Endothelial cell of umbilical vein (primary cell): ENCODE data around the gene LBX2. TPM values are rescaled to one million over a fixed set of nuclear protein-coding genes. Genes with fewer than 3 reads are reported as not detected.

Experiments
- BruUV-seq: library from RNA; stranded (reverse); fragments of 400-500 nt; replicated peaks from 2 replicates; lab custom pipeline; 2021; lab: Mats Ljungman, UMichigan
- CTCF ChIA-PET: fragments of 300-600, 350-600 bp; sonication (Branson Sonifier 250); formaldehyde crosslinking; loops from one replicate; lab custom pipeline; 2021; ENCODE audit warnings: antibody characterized with exemption, inconsistent platforms; lab: Charles Lee
- POLR2A ChIA-PET: fragments of 300-600, 350-600 bp; sonication (Branson Sonifier 250); formaldehyde crosslinking; loops from one replicate; lab custom pipeline; 2021; ENCODE audit warnings: antibody characterized with exemption, inconsistent platforms; lab: Charles Lee
- DNase-seq: peaks from one replicate; pipeline ENCODE4 v3.0.0-alpha.2; 2011; ENCODE audit warnings: low read depth, low spot score
- FAIRE-seq: peaks from 2 replicates; lab custom pipeline; 2011; peaks lifted over from hg19 to GRCh38; lab: Jason Lieb, UNC
- H2AFZ ChIP-seq: 2 replicates; pipeline ENCODE4 v1.6.0; 2012; ENCODE audit warnings: low read depth, low read length, control low read depth, inconsistent platforms
- H3K27ac ChIP-seq: 2 replicates; pipeline ENCODE4 v1.5.1; 2011; ENCODE audit warnings: low read depth, mild to moderate bottlenecking, control low read depth, low read length, moderate library complexity; ENCODE audit not compliant: insufficient read depth
- H3K27me3 ChIP-seq, 2 experiments: 2 replicates each; pipeline versions ENCODE4 v1.6.0 to v1.6.1; 2011; ENCODE audit warnings: low read length in 2 of 2, mixed read lengths in 1 of 2; ENCODE audit not compliant: control insufficient read depth in 2 of 2, insufficient read depth in 2 of 2
- H3K36me3 ChIP-seq, 2 experiments: 2 replicates in 1 of 2; 3 replicates in 1 of 2; pipeline ENCODE4 v1.5.1; 2011; ENCODE audit warnings: low read length in 2 of 2, mild to moderate bottlenecking in 1 of 2, moderate library complexity in 1 of 2; ENCODE audit not compliant: control insufficient read depth in 2 of 2, insufficient read depth in 2 of 2; ENCODE audit errors: extremely low read depth in 1 of 2
- H3K4me1 ChIP-seq: 3 replicates; pipeline ENCODE4 v1.5.1; 2011; ENCODE audit warnings: mild to moderate bottlenecking, low read length; ENCODE audit not compliant: control insufficient read depth, insufficient read depth; ENCODE audit errors: extremely low read depth
- H3K4me2 ChIP-seq: 2 replicates; pipeline ENCODE4 v1.6.1; 2011; ENCODE audit warnings: low read length, control low read depth, mixed read lengths; ENCODE audit not compliant: insufficient read depth
- H3K4me3 ChIP-seq, 3 experiments: fragments of 200-600 bp in 1 of 3; sonication (generic), shearing (Covaris generic) in 1 of 3; replicated peaks in 1 of 3; 2 replicates each; pipeline ENCODE4 v1.5.1; 2011 to 2016; ENCODE audit warnings: control low read depth in 3 of 3, low read length in 3 of 3, mild to moderate bottlenecking in 2 of 3, inconsistent platforms in 1 of 3, low read depth in 1 of 3, moderate library complexity in 1 of 3; ENCODE audit not compliant: insufficient read depth in 1 of 3
- H3K79me2 ChIP-seq: 2 replicates; pipeline ENCODE4 v1.6.0; 2012; ENCODE audit warnings: low read length, inconsistent platforms; ENCODE audit not compliant: control insufficient read depth, insufficient read depth
- H3K9ac ChIP-seq: replicated peaks from 2 replicates; pipeline ENCODE3; 2011; ENCODE audit warnings: low read length, control low read depth; ENCODE audit not compliant: insufficient read depth; ENCODE audit errors: extremely low read depth
- H3K9me1 ChIP-seq: replicated peaks from 3 replicates; pipeline ENCODE4 v1.6.0; 2011; ENCODE audit warnings: mild to moderate bottlenecking, low read length; ENCODE audit not compliant: control insufficient read depth, insufficient read depth; ENCODE audit errors: extremely low read depth
- H3K9me3 ChIP-seq: replicated peaks from 2 replicates; pipeline ENCODE4 v1.5.1; 2012; ENCODE audit warnings: low read length, inconsistent platforms; ENCODE audit not compliant: control insufficient read depth, insufficient read depth
- H4K20me1 ChIP-seq: replicated peaks from 2 replicates; pipeline ENCODE3; 2011; ENCODE audit warnings: mild to moderate bottlenecking, low read length; ENCODE audit not compliant: control insufficient read depth, insufficient read depth; ENCODE audit errors: extremely low read depth
- EZH2 ChIP-seq: IDR thresholded peaks from 2 replicates; pipeline ENCODE4 v1.6.1; 2012; ENCODE audit warnings: borderline replicate concordance, low read depth, mild to moderate bottlenecking, moderate library complexity, low read length, inconsistent platforms; ENCODE audit not compliant: severe bottlenecking
- FOS ChIP-seq: IDR thresholded peaks from 2 replicates; pipeline ENCODE4 v1.6.1; 2011; ENCODE audit warnings: mild to moderate bottlenecking, low read length, moderate library complexity, borderline replicate concordance; ENCODE audit not compliant: insufficient read depth
- GATA2 ChIP-seq: IDR thresholded peaks from 2 replicates; pipeline ENCODE4 v1.7.0; 2011; ENCODE audit warnings: low read depth, mild to moderate bottlenecking, moderate library complexity, mixed read lengths, low read length; ENCODE audit not compliant: insufficient read length, insufficient read depth
- JUN ChIP-seq: IDR thresholded peaks from 2 replicates; pipeline ENCODE4 v1.6.1; 2011; ENCODE audit warnings: borderline replicate concordance, low read depth; ENCODE audit not compliant: insufficient read length, insufficient read depth
- MYC ChIP-seq: IDR thresholded peaks from one replicate; pipeline ENCODE4 v1.6.1; 2011; ENCODE audit warnings: mild to moderate bottlenecking, low read depth, low read length
- POLR2A ChIP-seq: IDR thresholded peaks from 2 replicates; pipeline ENCODE4 v1.6.1; 2012; ENCODE audit warnings: low read depth, mild to moderate bottlenecking, control low read depth, low read length
- POLR2AphosphoS5 ChIP-seq: IDR thresholded peaks from 2 replicates; pipeline ENCODE4 v1.6.1; 2012; ENCODE audit warnings: low read depth, mild to moderate bottlenecking, control low read depth, low read length, moderate library complexity; ENCODE audit not compliant: insufficient read depth
- dilution Hi-C: fragments of 300-500 bp; cut with MboI; formaldehyde crosslinking; loops from one replicate; pipeline ENCODE4 v1.15.0; 2019; ENCODE audit warnings: low sequenced_read_pairs; ENCODE audit not compliant: extremely low pct_ligation_motif_present
- intact Hi-C: fragments of 100-400 bp; cut with micrococcal nuclease; formaldehyde crosslinking; loops from one replicate; pipeline ENCODE4 v1.10.0; 2022
- polyA plus RNA-seq, 4 experiments: library from polyadenylated mRNA; depleted of rRNA in 3 of 4; stranded (reverse) in 3 of 4; unstranded in 1 of 4; fragments of >200 nt; gene quantifications; 2 replicates each; pipeline versions ENCODE4 v1.2.1 to v1.2.3, GENCODE V29; 2011 to 2012; ENCODE audit warnings: missing spikeins in 1 of 4
- total RNA-seq: library from RNA; stranded (reverse); gene quantifications from 2 replicates; pipeline ENCODE4 v1.2.3, GENCODE V29; 2021
- TF ChIP-seq, protein P1 (sequence below), 2 donors: IDR thresholded peaks; 1 replicate in 1 of 2; 2 replicates in 1 of 2; pipeline ENCODE4 v1.5.1; 2011; ENCODE audit warnings: low read length in 2 of 2, mild to moderate bottlenecking in 2 of 2, moderate library complexity in 2 of 2, control low read depth in 1 of 2, inconsistent platforms in 1 of 2, low read depth in 1 of 2; ENCODE audit not compliant: insufficient read depth in 1 of 2; ENCODE audit errors: extremely low read depth in 1 of 2
- TF ChIP-seq, protein P2 (sequence below): IDR thresholded peaks from 2 replicates; pipeline ENCODE4 v1.6.1; 2011; ENCODE audit not compliant: insufficient read depth, insufficient read length

LBX2 gene
- total and polyA plus RNA-seq, 2 donors (not counting 3 experiments of a cell fraction or from before 2014, with no cell fraction given) = 2.8 to 3.8 TPM

DNA sequence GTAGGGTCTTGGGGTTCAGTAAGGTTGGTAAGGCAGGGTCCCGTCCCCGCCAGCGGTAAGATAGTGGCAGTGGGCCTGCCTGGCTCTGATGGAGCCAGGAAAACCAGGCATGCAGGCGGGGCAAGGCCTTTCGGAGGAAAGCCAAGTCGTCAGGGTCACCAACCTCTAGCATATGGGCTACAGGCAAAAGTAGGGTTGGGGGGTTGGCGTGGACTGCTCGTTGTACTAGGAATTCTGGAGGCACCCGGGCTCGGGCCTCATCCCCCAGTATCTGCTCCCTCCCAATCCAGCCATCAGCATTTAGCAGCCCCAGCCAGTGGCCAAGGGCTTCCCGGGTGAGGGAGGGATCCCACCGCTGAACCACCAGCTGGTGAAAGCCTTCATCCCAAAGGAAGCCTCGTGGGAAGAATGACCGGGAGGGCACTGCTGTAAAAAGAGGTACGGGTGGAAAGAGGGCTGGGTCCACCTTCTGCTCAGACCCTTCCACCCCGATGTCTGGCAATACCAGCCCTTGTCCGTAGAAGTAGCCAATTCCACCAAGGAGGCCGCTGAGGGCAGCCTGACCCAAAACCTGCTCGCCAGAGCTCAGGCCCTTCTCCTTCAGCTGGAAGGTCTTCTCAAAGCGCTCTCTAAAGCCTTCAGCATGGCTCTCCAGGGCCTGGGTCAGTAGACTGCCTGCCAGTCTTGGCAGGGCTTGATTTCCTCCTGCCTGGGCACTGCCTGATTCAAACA, 37.2 kb downstream of the LBX2 start:
- H3K27me3 ChIP-seq = no peaks in the 10 kb centered on the region
- H3K27ac ChIP-seq = no peak overlapping the region
- intact Hi-C loops (no loop called here), dilution Hi-C loops (no loop called here)
- H4K20me1 ChIP-seq = no peaks in the 10 kb centered on the region
- ChIA-PET POLR2A (no interaction called here), CTCF (interaction anchor here (0.6 to 1.5 kb wide), 5 partner anchors 12 to 125 kb away, joined by 4 to 8 read pairs (median 4); no protein-coding TSS in a partner anchor)
- H2AFZ ChIP-seq = no peak overlapping the region
- DNase-seq = no peak
- H3K79me2 ChIP-seq = peaks cover 17% of the 10 kb centered on the region
- H3K4me2 ChIP-seq = no peak overlapping the region
- no peaks in the 10 kb centered on the region for H3K9me1 ChIP-seq
- BruUV-seq = no TSS peak
- no peaks in the 10 kb centered on the region for H3K9me3 ChIP-seq
- peaks cover 15% of the 10 kb centered on the region for H3K4me1 ChIP-seq
- H3K36me3 ChIP-seq = peaks cover 0 to 12% of the 10 kb centered on the region in 2 experiments
- TF ChIP-seq FOS (no peak), POLR2A (no peak), EZH2 (no peak), JUN (no peak), MYC (no peak), GATA2 (no peak), POLR2AphosphoS5 (no peak)
- TF ChIP-seq, protein P1, sequence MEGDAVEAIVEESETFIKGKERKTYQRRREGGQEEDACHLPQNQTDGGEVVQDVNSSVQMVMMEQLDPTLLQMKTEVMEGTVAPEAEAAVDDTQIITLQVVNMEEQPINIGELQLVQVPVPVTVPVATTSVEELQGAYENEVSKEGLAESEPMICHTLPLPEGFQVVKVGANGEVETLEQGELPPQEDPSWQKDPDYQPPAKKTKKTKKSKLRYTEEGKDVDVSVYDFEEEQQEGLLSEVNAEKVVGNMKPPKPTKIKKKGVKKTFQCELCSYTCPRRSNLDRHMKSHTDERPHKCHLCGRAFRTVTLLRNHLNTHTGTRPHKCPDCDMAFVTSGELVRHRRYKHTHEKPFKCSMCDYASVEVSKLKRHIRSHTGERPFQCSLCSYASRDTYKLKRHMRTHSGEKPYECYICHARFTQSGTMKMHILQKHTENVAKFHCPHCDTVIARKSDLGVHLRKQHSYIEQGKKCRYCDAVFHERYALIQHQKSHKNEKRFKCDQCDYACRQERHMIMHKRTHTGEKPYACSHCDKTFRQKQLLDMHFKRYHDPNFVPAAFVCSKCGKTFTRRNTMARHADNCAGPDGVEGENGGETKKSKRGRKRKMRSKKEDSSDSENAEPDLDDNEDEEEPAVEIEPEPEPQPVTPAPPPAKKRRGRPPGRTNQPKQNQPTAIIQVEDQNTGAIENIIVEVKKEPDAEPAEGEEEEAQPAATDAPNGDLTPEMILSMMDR (IDR thresholded peaks at IDR 0.05; ENCODE audit: extremely low read depth in 1 of 2, insufficient read depth in 1 of 2, low read depth in 1 of 2, low read length in 2 of 2) = no peak
- TF ChIP-seq, protein P2, sequence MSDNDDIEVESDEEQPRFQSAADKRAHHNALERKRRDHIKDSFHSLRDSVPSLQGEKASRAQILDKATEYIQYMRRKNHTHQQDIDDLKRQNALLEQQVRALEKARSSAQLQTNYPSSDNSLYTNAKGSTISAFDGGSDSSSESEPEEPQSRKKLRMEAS = no peak
- H3K4me3 ChIP-seq = no peak overlapping the region
- FAIRE-seq = no peak
- no peak overlapping the region for H3K9ac ChIP-seq
